ENCODE data around the gene PSRC1. TPM values are rescaled to one million over a fixed set of nuclear protein-coding genes. Genes with fewer than 3 reads are reported as not detected.

PSRC1 gene
- total RNA-seq, 1 donor from 2014 or later: 1.1 TPM

- TF ChIP-seq CTCF (IDR thresholded peaks at IDR 0.05; ENCODE audit: insufficient read depth, low read length, severe bottlenecking): no peak
Observed at GRCh38 chr1:109316506-109316905, 33.6 kb upstream of the PSRC1 start.

GRCh38 chr1:109315288-109315687 lies 32.3 kb upstream of the PSRC1 start:
- DNase-seq (ENCODE audit: low read depth) (no peak), FAIRE-seq (no peak)
- no peak for TF ChIP-seq CTCF (IDR thresholded peaks at IDR 0.05; ENCODE audit: insufficient read depth, low read length, severe bottlenecking)

More at GRCh38 chr1:109316506-109316905, 33.6 kb upstream of the PSRC1 start:
- H3K4me3 ChIP-seq (ENCODE audit: low read depth, low read length): no peak overlapping the region
- H3K36me3 ChIP-seq (ENCODE audit: control insufficient read depth, insufficient read depth, low read length): no peaks in the 10 kb centered on the region
- no peak for FAIRE-seq
- no peaks in the 10 kb centered on the region for H3K27me3 ChIP-seq (ENCODE audit: control insufficient read depth, insufficient read depth, low read length)
- no peak for DNase-seq (ENCODE audit: low read depth)

GRCh38 chr1:109314795-109315194 lies 31.9 kb upstream of the PSRC1 start:
- no peaks in the 10 kb centered on the region for H3K27me3 ChIP-seq (ENCODE audit: control insufficient read depth, insufficient read depth, low read length)
- H3K36me3 ChIP-seq (ENCODE audit: control insufficient read depth, insufficient read depth, low read length): no peaks in the 10 kb centered on the region
- FAIRE-seq (no peak), DNase-seq (ENCODE audit: low read depth) (no peak)
- H3K4me3 ChIP-seq (ENCODE audit: low read depth, low read length): no peak overlapping the region
- no peak for TF ChIP-seq CTCF (IDR thresholded peaks at IDR 0.05; ENCODE audit: insufficient read depth, low read length, severe bottlenecking)

More at GRCh38 chr1:109315288-109315687, 32.3 kb upstream of the PSRC1 start:
- Histone ChIP-seq H3K27me3 (ENCODE audit: control insufficient read depth, insufficient read depth, low read length) (no peaks in the 10 kb centered on the region), H3K4me3 (ENCODE audit: low read depth, low read length) (no peak overlapping the region), H3K36me3 (ENCODE audit: control insufficient read depth, insufficient read depth, low read length) (no peaks in the 10 kb centered on the region)

GRCh38 chr1:109312978-109313775 lies 30.2 kb upstream of the PSRC1 start:
- Histone ChIP-seq H3K4me3 (ENCODE audit: low read depth, low read length) (no peak overlapping the region), H3K36me3 (ENCODE audit: control insufficient read depth, insufficient read depth, low read length) (no peaks in the 10 kb centered on the region), H3K27me3 (ENCODE audit: control insufficient read depth, insufficient read depth, low read length) (no peaks in the 10 kb centered on the region)
- DNase-seq (ENCODE audit: low read depth): no peak
- no peak for TF ChIP-seq CTCF (IDR thresholded peaks at IDR 0.05; ENCODE audit: insufficient read depth, low read length, severe bottlenecking)
- FAIRE-seq: no peak

- FAIRE-seq (no peak), DNase-seq (ENCODE audit: low read depth) (no peak)
- Histone ChIP-seq H3K4me3 (ENCODE audit: low read depth, low read length) (no peak overlapping the region), H3K36me3 (ENCODE audit: control insufficient read depth, insufficient read depth, low read length) (no peaks in the 10 kb centered on the region), H3K27me3 (ENCODE audit: control insufficient read depth, insufficient read depth, low read length) (no peaks in the 10 kb centered on the region)
- TF ChIP-seq CTCF (IDR thresholded peaks at IDR 0.05; ENCODE audit: insufficient read depth, low read length, severe bottlenecking): no peak
Observed at GRCh38 chr1:109312246-109312645, 29.3 kb upstream of the PSRC1 start.

GRCh38 chr1:109309347-109309746 lies 26.4 kb upstream of the PSRC1 start:
- FAIRE-seq (no peak), DNase-seq (ENCODE audit: low read depth) (no peak)
- Histone ChIP-seq H3K36me3 (ENCODE audit: control insufficient read depth, insufficient read depth, low read length) (no peaks in the 10 kb centered on the region), H3K4me3 (ENCODE audit: low read depth, low read length) (no peak overlapping the region), H3K27me3 (ENCODE audit: control insufficient read depth, insufficient read depth, low read length) (no peaks in the 10 kb centered on the region)
- no peak for TF ChIP-seq CTCF (IDR thresholded peaks at IDR 0.05; ENCODE audit: insufficient read depth, low read length, severe bottlenecking)
